Measurements from ENCODE around the gene CPLANE2.

The CPLANE2 gene

GRCh38 chr1:16189003-16189402 lies 48.0 kb downstream of the CPLANE2 start:
- TF ChIP-seq CTCF (conservative IDR thresholded peaks at IDR 0.05; ENCODE audit: low read depth): no peak
- H3K27ac ChIP-seq: peak overlapping the region; percentile 98
- POLR2A ChIA-PET (ENCODE audit: low non-redundant PET): interaction anchor here (0.9 to 1.5 kb wide), 2 partner anchors 18 to 28 kb away, joined by 3 to 4 read pairs; no protein-coding TSS in a partner anchor

GRCh38 chr1:16187748-16188401 lies 49.1 kb downstream of the CPLANE2 start:
- ChIA-PET POLR2A (ENCODE audit: low non-redundant PET) (no interaction called here), CTCF (interaction anchor here (0.6 to 3.6 kb wide), 13 partner anchors 13 to 114 kb away, joined by 3 to 29 read pairs (median 3); partner anchors contain the start of gene EPHA2)
- peak overlapping the region; percentile 98 for H3K27ac ChIP-seq
- DNase-seq (ENCODE audit: low spot score): peak; percentile 77
- TF ChIP-seq CTCF (conservative IDR thresholded peaks at IDR 0.05; ENCODE audit: low read depth): peak; percentile 95

More at GRCh38 chr1:16189003-16189402, 48.0 kb downstream of the CPLANE2 start:
- DNase-seq (ENCODE audit: low spot score): peak; percentile 69
- CTCF ChIA-PET: interaction anchor here (1.1 to 3.6 kb wide), 5 partner anchors 23 to 110 kb away, joined by 3 to 29 read pairs (median 3); no protein-coding TSS in a partner anchor

GRCh38 chr1:16186655-16187235 lies 50.2 kb downstream of the CPLANE2 start:
- ChIA-PET POLR2A (ENCODE audit: low non-redundant PET) (interaction anchor here (0.9 kb wide), 1 partner anchor 33 kb away, joined by 4 read pairs; no protein-coding TSS in a partner anchor), CTCF (interaction anchor here (0.6 to 3.6 kb wide), 11 partner anchors 31 to 304 kb away, joined by 3 to 29 read pairs (median 3); partner anchors contain the start of gene EPHA2)
- DNase-seq (ENCODE audit: low spot score): no peak
- no peak for TF ChIP-seq CTCF (conservative IDR thresholded peaks at IDR 0.05; ENCODE audit: low read depth)
- peak overlapping the region; percentile 98 for H3K27ac ChIP-seq

- DNase-seq (ENCODE audit: low spot score): no peak
- TF ChIP-seq CTCF (conservative IDR thresholded peaks at IDR 0.05; ENCODE audit: low read depth): no peak
- ChIA-PET POLR2A (ENCODE audit: low non-redundant PET) (interaction anchor here (0.9 to 1.4 kb wide), 2 partner anchors 11 to 39 kb away, joined by 3 to 5 read pairs; no protein-coding TSS in a partner anchor), CTCF (interaction anchor here (0.5 to 1.7 kb wide), 4 partner anchors 103 to 698 kb away, joined by 3 to 9 read pairs (median 4); no protein-coding TSS in a partner anchor)
- H3K27ac ChIP-seq: peak overlapping the region; percentile 98
Observed at GRCh38 chr1:16184557-16185303, 52.3 kb downstream of the CPLANE2 start.

- ChIA-PET CTCF (interaction anchor here (0.7 to 1.7 kb wide), 4 partner anchors 102 to 613 kb away, joined by 3 to 9 read pairs (median 5); no protein-coding TSS in a partner anchor), POLR2A (ENCODE audit: low non-redundant PET) (interaction anchor here (0.5 to 1.4 kb wide), 5 partner anchors 11 to 38 kb away, joined by 3 to 5 read pairs (median 4); no protein-coding TSS in a partner anchor)
- TF ChIP-seq CTCF (conservative IDR thresholded peaks at IDR 0.05; ENCODE audit: low read depth): no peak
- DNase-seq (ENCODE audit: low spot score): no peak
- peak overlapping the region; percentile 98 for H3K27ac ChIP-seq
Observed at GRCh38 chr1:16183765-16184556, 53.0 kb downstream of the CPLANE2 start.
